LHCN-M2 (cell line): ENCODE data around the gene REELD1. TPM values are rescaled to one million over a fixed set of nuclear protein-coding genes. Genes with fewer than 3 reads are reported as not detected.

Experiments used
- DNase-seq: peaks from one replicate; pipeline ENCODE4 v3.0.0-alpha.2; 2012; ENCODE audit warnings: low read depth
- total RNA-seq: library from RNA; depleted of rRNA; stranded (reverse); fragments of >200 nt; gene quantifications from 2 replicates; pipeline ENCODE4 v1.2.3, GENCODE V29; 2014

The REELD1 gene
- total RNA-seq, 1 experiment from 2014 or later: not detected

DNA sequence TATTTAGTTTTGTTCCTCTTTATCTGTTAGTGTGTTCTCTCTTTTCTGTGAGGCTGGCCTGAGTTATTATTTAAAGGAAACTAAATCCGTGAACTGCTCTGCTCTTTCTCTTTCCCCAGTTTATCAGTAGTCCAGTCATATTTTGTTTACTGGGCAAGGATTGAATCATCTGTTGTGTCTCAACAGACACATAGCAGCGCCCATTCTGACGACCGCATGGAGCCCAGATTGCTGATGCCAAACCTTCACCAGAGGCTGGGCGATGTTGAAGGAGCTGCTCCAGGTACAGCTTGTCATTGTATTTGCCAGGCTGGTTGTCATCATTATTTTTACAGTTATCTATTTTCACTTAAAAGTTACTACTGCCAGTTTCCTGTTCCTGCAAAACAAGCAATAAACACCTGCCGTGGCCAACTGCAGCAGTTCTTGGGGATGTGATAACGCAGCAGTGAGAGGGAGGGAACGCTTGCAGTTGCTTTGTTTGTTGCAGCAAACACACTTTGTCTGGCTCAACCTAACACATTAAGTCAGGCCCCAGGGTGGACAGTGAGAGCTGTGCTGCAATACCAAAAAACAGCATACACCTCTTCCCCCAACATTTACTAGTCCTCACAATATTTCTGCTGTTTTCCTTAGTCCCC is 10.1 kb downstream of the REELD1 start:
- DNase-seq: peak; percentile 20

- no peak for DNase-seq
Observed at GRCh38 chr4:146229406-146229805, 15.1 kb downstream of the REELD1 start.

DNA sequence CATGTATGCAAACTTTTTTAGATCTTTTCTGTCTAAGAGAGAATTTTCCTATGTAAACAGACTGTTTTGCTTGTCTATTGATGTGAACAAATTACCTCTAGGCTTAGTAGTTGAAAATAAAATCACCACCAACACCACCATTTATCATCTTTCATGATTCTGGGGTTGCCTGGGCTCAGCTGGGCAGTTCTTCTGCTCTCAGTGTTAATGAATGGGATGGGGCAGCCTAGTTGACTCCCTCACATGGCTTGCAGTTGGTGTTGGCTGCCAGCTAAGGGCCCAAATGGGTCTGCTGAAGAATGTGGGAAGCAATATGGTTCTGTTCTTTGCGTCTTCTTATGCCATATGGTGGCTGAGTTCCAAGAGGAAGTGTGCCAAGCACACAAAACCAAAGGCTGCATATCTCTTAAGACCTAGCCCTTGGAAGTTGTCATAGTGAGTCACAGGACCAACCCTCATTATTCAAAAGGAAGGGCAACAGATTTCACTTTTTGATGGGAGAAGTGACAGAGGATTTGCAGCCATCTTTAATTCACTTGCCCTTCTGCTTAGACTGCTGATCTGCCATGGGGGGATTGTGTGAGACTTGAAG is 17.9 kb downstream of the REELD1 start:
- DNase-seq: no peak

DNA sequence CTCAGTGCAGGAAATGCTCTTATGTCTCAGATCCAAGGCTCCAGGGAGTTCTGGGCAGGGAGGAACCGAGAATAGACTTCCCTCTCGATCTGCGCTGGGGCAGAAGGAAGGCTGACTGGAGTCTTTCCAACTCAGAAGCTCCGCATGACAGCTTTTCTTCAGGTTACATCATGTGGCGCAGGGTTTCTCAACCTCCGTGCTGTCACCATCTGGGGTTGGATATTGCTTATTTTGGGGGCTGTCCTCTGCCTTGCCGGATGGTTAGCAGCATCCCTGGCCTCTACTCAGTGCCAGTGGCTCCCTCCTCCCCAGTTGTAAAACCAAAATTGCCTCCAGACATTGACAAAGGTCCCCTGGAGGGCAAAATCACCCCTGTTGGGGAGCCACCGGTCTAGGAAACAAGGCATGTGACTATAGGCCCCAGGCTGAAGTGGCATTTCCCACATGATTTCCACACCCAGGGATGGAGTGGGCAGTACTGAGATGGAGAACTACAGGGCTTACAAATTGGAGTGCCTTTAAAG is 21.4 kb downstream of the REELD1 start:
- no peak for DNase-seq

GRCh38 chr4:146236216-146236615 is 21.9 kb downstream of the REELD1 start:
- DNase-seq: no peak

DNA sequence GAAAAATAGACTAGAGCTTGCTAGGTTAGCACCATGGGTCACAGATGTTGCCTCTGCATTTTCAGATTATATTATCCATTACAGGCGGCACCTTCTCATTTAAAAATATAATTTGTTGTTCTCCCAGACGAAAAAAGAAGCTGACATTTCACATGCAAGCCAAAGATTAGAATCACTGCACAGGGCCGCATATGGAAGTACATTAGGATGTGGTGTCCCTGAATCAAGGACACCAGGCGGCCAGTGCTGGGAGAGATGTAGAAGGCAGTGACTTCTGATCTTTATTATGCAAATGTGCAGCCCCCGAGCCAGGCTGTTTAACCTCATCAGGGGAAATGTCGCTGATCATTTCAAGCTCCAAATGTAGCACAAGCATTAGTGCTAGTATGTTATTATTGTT is 22.8 kb downstream of the REELD1 start:
- no peak for DNase-seq

DNA sequence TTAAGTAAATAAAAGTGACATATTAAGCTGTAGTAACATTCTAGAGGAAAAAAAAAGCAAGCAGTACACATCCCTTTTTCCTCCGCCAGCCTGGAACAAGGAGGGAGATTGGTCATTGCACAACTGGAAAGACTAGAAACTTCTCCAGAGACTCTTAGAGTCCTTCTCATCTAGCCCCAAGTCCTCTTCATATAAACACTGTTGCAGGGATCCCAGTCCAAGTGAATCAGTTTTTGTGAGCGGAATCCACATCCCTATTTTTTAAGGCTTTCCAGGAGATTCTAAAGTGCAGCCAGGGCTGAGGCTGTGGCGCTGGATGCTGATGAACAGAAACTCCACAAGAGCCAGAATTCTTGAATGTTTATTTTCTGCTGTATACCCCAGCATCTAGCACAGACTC is 23.8 kb downstream of the REELD1 start:
- no peak for DNase-seq

GRCh38 chr4:146243141-146243882 is 29.0 kb downstream of the REELD1 start:
- DNase-seq: peak; percentile 18

- DNase-seq: no peak
Observed at GRCh38 chr4:146243883-146244277, 29.5 kb downstream of the REELD1 start.

GRCh38 chr4:146244496-146244895 is 30.2 kb downstream of the REELD1 start:
- DNase-seq: no peak

DNA sequence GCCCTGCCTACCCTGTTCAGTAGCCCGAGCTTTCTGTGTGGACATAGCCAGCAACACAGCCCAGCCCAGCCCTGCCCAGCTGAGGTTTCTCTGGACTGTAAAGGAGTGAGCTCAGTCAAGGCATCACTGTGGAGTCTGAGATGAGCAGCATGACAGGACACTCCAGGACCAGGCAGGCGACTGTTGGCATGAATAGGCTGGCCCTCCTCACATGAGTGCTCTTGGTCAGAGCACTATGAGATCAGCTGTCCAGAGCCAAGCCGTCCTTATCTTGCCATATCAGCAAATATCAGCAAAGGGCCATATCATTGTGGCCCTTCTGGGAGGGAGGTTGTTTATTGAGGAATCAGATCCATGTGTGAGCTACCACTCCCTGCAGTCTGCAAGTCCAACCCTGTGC is 30.9 kb downstream of the REELD1 start:
- DNase-seq: no peak

DNA sequence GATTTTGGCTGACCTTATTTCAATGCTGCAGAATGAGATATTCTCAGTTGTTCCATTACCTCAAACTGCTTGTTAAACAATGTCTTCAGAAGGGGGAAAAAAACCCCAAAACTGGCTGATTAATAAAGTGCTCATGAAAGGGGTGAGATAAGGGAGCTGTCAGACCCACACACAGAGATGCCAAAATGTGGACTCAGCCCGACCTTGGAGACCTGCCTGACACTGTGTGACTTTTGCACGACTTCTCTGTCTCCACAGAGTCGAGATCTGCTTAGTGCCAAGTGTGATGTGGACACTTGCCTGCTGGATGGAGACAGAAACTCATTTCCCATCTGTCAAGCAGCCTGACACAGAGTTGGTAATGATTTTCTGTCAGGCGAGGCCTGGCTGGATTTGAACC is 31.5 kb downstream of the REELD1 start:
- no peak for DNase-seq

DNA sequence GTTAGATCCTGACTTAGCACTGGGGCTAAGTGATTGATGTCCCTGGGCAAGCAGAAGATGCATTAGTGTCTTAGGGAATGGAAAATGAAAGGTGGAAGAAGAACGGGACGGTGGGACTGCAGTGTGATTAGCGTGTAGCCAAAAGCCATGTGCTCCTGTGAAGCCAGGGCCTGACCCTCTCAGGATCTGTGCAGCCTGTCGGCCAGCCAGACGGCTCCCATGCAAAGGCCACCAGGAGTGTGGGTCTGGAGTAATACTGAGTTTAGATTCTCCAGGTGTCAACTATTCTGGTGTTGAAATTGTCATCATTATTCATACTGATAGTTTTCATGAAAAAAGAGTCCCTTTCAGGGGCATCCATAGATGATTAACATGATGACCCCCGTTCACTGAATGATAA is 32.0 kb downstream of the REELD1 start:
- DNase-seq: no peak

DNA sequence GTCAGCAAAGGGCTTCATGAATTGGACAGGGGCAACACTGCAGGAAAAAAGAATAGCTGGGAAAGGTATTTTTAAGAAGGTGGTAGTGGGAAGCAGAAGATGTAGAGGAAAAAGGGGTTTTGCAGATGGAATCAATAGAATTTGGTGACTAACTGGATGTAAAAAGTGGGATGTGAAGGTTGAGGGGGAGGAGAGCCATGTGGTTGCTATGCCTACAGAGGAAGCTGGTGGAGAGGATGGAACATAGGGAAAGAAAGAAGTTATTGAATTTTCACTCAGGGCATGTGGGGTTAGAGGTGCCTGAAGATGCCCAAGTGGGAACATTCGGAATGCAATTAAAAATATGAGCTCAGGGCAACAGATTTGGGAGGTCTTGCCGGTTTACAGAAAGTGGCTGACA is 33.0 kb downstream of the REELD1 start:
- no peak for DNase-seq

GRCh38 chr4:146252969-146253611 is 38.8 kb downstream of the REELD1 start:
- DNase-seq: no peak

DNA sequence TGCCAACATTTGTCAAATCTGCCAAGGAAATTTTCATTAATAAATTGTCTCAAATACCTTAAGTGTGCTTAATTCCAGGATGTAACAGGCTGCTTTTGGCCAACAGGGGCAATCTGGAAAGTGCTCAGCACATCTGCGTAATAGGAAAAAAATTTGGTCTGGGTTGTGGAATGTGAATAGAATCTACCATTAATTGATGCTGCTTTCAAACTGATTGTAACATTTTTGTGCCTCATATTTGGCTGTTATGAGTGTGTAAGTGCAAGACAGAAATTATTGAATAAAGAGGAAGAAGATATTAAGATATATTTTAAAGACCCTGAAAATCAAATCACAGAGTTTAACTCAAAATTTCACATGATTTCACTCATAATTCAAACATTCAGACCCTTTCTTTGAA is 41.1 kb downstream of the REELD1 start:
- DNase-seq: no peak

- DNase-seq: peak; percentile 26
Observed at GRCh38 chr4:146255874-146256273, 41.5 kb downstream of the REELD1 start.

GRCh38 chr4:146256328-146256727 is 42.0 kb downstream of the REELD1 start:
- DNase-seq: no peak

DNA sequence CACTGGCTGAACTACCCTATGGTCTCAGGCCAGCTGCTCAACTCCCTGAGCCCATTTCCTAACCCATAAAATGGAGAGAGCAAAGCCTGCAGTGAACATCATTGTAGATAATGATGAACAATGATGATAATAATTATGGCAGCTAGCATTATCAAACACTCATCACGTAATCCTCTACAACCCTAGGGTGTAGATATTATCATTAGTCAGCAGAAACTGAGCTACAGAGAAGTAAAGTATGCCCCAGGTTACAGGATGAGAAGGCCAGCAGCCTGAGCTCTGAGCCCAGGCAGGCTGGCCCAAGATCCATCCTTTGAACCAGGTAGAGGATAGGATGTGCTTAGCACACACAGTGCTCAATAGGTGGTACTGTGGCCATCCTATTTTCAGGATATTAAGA is 43.2 kb downstream of the REELD1 start:
- no peak for DNase-seq

- no peak for DNase-seq
Observed at GRCh38 chr4:146260521-146260920, 46.2 kb downstream of the REELD1 start.

DNA sequence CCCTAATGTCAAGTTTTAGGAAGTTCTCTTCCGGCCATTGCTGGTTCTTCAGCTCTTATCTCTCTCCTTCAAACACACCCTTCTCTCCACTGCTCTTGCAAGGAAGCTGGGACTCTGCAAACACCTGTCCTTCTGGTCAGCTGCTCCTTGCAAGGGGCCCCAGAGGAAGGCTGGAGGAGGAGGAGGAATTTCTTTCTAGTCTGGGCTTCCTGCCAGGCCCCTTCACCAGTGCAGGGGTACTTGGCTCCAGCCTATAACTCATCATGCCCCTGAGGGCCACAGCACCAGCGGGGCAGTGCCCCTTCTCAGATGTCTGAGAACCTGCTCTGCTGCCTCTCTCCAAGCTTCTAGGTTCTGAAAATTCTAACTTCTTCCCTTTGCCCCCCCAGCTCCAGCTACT is 46.7 kb downstream of the REELD1 start:
- no peak for DNase-seq

DNA sequence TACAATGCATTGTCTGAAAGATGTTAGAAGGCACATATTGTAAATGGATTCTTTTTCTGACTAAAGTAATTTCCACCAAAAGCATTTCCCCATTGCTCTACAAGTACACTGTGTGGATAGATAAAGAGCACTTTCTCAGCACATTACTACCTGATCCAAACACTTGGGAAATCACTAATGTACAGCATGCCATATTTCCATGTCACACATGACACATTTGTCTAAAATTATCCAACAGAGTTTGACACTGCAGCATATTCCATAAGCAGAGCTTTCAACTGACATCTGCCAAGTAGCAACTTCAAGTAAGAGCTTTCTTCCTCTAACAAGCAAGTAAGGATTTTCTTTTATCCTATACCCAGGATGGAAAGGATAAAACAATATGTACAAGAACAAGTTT is 49.5 kb downstream of the REELD1 start:
- no peak for DNase-seq
